Measurements from ENCODE around the gene CNPY1.
A peak's percentile ranks its signal among the peaks of the same experiment; 100 is the strongest.

The CNPY1 gene

GRCh38 chr7:155491812-155492211 is 54.5 kb downstream of the CNPY1 start:
- 62% methylated on average over 11 of the region's 11 CpGs for WGBS
- no peaks in the 10 kb centered on the region for H3K36me3 ChIP-seq (ENCODE audit: insufficient read depth, low read length)
- no peak overlapping the region for H3K27ac ChIP-seq (ENCODE audit: low read depth, low read length)
- H3K27me3 ChIP-seq (ENCODE audit: insufficient read depth, low read length) = peaks cover 100% of the 10 kb centered on the region
- H3K9ac ChIP-seq (ENCODE audit: low read depth, low read length) = no peak overlapping the region
- peak overlapping the region; percentile 46 for H3K4me3 ChIP-seq (ENCODE audit: low read length)
- H3K9me3 ChIP-seq (ENCODE audit: insufficient read depth, low read depth, low read length) = no peaks in the 10 kb centered on the region
- H3K4me1 ChIP-seq (ENCODE audit: insufficient read depth, low read length) = peaks cover 17% of the 10 kb centered on the region

GRCh38 chr7:155490697-155491628 is 55.4 kb downstream of the CNPY1 start:
- Histone ChIP-seq H3K4me1 (ENCODE audit: insufficient read depth, low read length) (peaks cover 17% of the 10 kb centered on the region), H3K9me3 (ENCODE audit: insufficient read depth, low read depth, low read length) (no peaks in the 10 kb centered on the region), H3K4me3 (ENCODE audit: low read length) (peak overlapping the region; percentile 46), H3K27me3 (ENCODE audit: insufficient read depth, low read length) (peaks cover 97% of the 10 kb centered on the region), H3K27ac (ENCODE audit: low read depth, low read length) (peak overlapping the region; percentile 46; the same call in 1 of the 2 replicates), H3K9ac (ENCODE audit: low read depth, low read length) (no peak overlapping the region), H3K36me3 (ENCODE audit: insufficient read depth, low read length) (no peaks in the 10 kb centered on the region)
- 26% methylated on average over 47 of the region's 47 CpGs for WGBS

GRCh38 chr7:155489862-155490696 is 56.3 kb downstream of the CNPY1 start:
- WGBS = 44% methylated on average over 32 of the region's 32 CpGs
- Histone ChIP-seq H3K27me3 (ENCODE audit: insufficient read depth, low read length) (peaks cover 97% of the 10 kb centered on the region), H3K4me1 (ENCODE audit: insufficient read depth, low read length) (peaks cover 14% of the 10 kb centered on the region), H3K9ac (ENCODE audit: low read depth, low read length) (no peak overlapping the region), H3K27ac (ENCODE audit: low read depth, low read length) (peak overlapping the region; percentile 46; the same call in 1 of the 2 replicates), H3K36me3 (ENCODE audit: insufficient read depth, low read length) (no peaks in the 10 kb centered on the region), H3K4me3 (ENCODE audit: low read length) (peak overlapping the region; percentile 46), H3K9me3 (ENCODE audit: insufficient read depth, low read depth, low read length) (no peaks in the 10 kb centered on the region)

GRCh38 chr7:155489158-155489840 is 57.1 kb downstream of the CNPY1 start:
- no peak overlapping the region for H3K4me3 ChIP-seq (ENCODE audit: low read length)
- H3K9ac ChIP-seq (ENCODE audit: low read depth, low read length) = no peak overlapping the region
- H3K4me1 ChIP-seq (ENCODE audit: insufficient read depth, low read length) = peaks cover 14% of the 10 kb centered on the region
- peaks cover 97% of the 10 kb centered on the region for H3K27me3 ChIP-seq (ENCODE audit: insufficient read depth, low read length)
- 85% methylated on average over 20 of the region's 20 CpGs for WGBS
- H3K27ac ChIP-seq (ENCODE audit: low read depth, low read length) = no peak overlapping the region
- no peaks in the 10 kb centered on the region for H3K9me3 ChIP-seq (ENCODE audit: insufficient read depth, low read depth, low read length)
- H3K36me3 ChIP-seq (ENCODE audit: insufficient read depth, low read length) = no peaks in the 10 kb centered on the region

GRCh38 chr7:155488483-155489127 is 57.8 kb downstream of the CNPY1 start:
- Histone ChIP-seq H3K27ac (ENCODE audit: low read depth, low read length) (no peak overlapping the region), H3K9me3 (ENCODE audit: insufficient read depth, low read depth, low read length) (no peaks in the 10 kb centered on the region), H3K9ac (ENCODE audit: low read depth, low read length) (no peak overlapping the region), H3K36me3 (ENCODE audit: insufficient read depth, low read length) (no peaks in the 10 kb centered on the region), H3K4me3 (ENCODE audit: low read length) (no peak overlapping the region), H3K27me3 (ENCODE audit: insufficient read depth, low read length) (peaks cover 97% of the 10 kb centered on the region), H3K4me1 (ENCODE audit: insufficient read depth, low read length) (peaks cover 16% of the 10 kb centered on the region)
- WGBS = 68% methylated on average over 9 of the region's 9 CpGs

GRCh38 chr7:155487509-155488482 is 58.6 kb downstream of the CNPY1 start:
- Histone ChIP-seq H3K4me1 (ENCODE audit: insufficient read depth, low read length) (peaks cover 24% of the 10 kb centered on the region), H3K9me3 (ENCODE audit: insufficient read depth, low read depth, low read length) (no peaks in the 10 kb centered on the region), H3K27me3 (ENCODE audit: insufficient read depth, low read length) (peaks cover 97% of the 10 kb centered on the region), H3K4me3 (ENCODE audit: low read length) (no peak overlapping the region), H3K9ac (ENCODE audit: low read depth, low read length) (no peak overlapping the region), H3K36me3 (ENCODE audit: insufficient read depth, low read length) (no peaks in the 10 kb centered on the region), H3K27ac (ENCODE audit: low read depth, low read length) (no peak overlapping the region)
- 90% methylated on average over 31 of the region's 31 CpGs for WGBS

- 91% methylated on average over 18 of the region's 18 CpGs for WGBS
- Histone ChIP-seq H3K9me3 (ENCODE audit: insufficient read depth, low read depth, low read length) (no peaks in the 10 kb centered on the region), H3K27ac (ENCODE audit: low read depth, low read length) (no peak overlapping the region), H3K36me3 (ENCODE audit: insufficient read depth, low read length) (no peaks in the 10 kb centered on the region), H3K9ac (ENCODE audit: low read depth, low read length) (no peak overlapping the region), H3K4me1 (ENCODE audit: insufficient read depth, low read length) (peaks cover 23% of the 10 kb centered on the region), H3K27me3 (ENCODE audit: insufficient read depth, low read length) (peaks cover 97% of the 10 kb centered on the region), H3K4me3 (ENCODE audit: low read length) (no peak overlapping the region)
Measured at GRCh38 chr7:155486783-155487508, 59.4 kb downstream of the CNPY1 start.

GRCh38 chr7:155484483-155485399 is 61.6 kb downstream of the CNPY1 start:
- H3K36me3 ChIP-seq (ENCODE audit: insufficient read depth, low read length) = no peaks in the 10 kb centered on the region
- 89% methylated on average over 23 of the region's 23 CpGs for WGBS
- H3K9me3 ChIP-seq (ENCODE audit: insufficient read depth, low read depth, low read length) = no peaks in the 10 kb centered on the region
- H3K27me3 ChIP-seq (ENCODE audit: insufficient read depth, low read length) = peaks cover 97% of the 10 kb centered on the region
- peaks cover 13% of the 10 kb centered on the region for H3K4me1 ChIP-seq (ENCODE audit: insufficient read depth, low read length)
- no peak overlapping the region for H3K27ac ChIP-seq (ENCODE audit: low read depth, low read length)
- H3K9ac ChIP-seq (ENCODE audit: low read depth, low read length) = no peak overlapping the region
- no peak overlapping the region for H3K4me3 ChIP-seq (ENCODE audit: low read length)

GRCh38 chr7:155483868-155484325 is 62.5 kb downstream of the CNPY1 start:
- Histone ChIP-seq H3K27ac (ENCODE audit: low read depth, low read length) (no peak overlapping the region), H3K4me3 (ENCODE audit: low read length) (no peak overlapping the region), H3K4me1 (ENCODE audit: insufficient read depth, low read length) (peaks cover 13% of the 10 kb centered on the region), H3K27me3 (ENCODE audit: insufficient read depth, low read length) (peaks cover 97% of the 10 kb centered on the region), H3K9me3 (ENCODE audit: insufficient read depth, low read depth, low read length) (no peaks in the 10 kb centered on the region), H3K9ac (ENCODE audit: low read depth, low read length) (no peak overlapping the region), H3K36me3 (ENCODE audit: insufficient read depth, low read length) (no peaks in the 10 kb centered on the region)
- 72% methylated on average over 16 of the region's 16 CpGs for WGBS

Data from HUES64 (cell line).